ENCODE data around the gene L3MBTL4.
"Not testable (repeated sequence)": the region's sequence is repeated elsewhere in the genome, so short reads cannot be mapped to it uniquely, and the experiment has no call there.

The L3MBTL4 gene

DNA sequence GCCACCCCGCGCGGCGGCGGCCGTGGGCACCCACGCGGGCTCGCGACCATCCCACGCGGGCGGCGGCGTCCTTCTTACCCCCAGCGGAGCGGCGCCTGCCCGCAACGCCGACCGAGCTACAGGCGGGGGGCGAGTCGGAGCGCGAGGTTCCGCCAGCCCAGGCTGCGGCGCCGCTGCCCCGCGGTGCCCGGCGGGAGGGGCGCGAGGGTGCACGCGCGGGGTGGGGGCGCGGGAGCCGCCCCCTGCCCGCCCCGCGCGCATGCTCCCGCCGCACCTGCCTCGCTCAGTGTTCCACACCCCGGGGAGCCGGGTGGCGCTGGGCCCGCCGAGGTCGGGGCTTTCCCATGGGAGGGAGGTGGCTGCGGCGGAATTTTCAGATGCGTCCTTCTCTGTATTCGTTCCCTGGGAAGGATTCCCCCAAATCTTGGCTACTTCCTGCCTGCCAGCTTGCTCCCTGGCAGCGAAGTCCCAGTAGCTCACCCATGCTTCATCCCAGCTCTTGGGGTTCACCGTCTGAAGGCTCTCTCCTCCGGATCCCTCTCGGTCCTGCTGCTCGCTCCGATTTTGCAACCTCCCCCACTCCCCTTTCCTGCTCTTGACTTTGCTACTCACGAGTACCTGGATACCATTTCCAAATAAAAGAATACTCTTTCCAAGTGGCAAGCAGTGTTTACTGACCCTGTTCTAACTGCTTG, at the start of gene L3MBTL4:
L3MBTL4 (minus strand) TSS at position 189 of the 695 bp plus-strand sequence. CDS start 103,286 bp downstream, outside the sequence.
- peak within 1 kb of the TSS; percentile 52 for H3K4me3 ChIP-seq (ENCODE audit: low read depth, low read length)

DNA sequence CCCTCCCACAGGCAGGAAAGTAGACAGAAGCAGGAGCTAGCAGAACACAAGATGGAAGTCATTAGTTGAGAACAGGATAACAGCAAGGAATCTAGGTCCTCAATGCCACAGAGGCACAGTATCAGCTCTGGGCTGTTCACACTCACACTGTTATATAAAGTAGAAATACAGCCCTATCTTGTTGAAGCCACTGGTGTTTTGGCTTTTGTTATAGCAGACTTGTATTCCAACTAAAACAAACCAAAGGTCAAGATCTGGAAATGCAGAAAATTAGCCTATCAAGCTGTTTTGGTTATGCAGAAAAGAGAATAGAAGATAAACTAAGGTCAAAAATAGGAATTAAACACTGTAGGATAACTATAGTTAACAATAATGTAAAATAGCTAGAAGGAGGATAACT, 37.5 kb upstream of the L3MBTL4 start:
- H3K4me3 ChIP-seq (ENCODE audit: low read depth, low read length), result no peak overlapping the region

DNA sequence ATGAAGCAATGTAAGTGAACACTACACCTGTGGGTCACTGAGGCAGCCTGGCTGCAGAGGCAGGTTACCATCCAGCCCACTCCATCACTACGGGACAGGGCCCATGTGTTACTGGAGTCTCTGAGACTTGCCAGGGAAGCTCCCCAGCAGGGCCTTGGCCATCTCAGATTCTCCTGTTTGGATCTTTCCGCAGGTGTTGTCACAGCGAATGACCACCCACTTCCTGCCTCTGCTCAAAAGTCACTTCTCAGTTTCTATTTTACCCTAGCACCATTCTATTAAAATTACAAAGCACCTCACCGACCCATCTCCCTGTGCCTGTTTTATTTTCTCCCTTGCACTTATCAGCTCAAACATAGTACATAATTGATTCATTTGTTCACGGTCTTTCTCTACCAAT, 34.5 kb upstream of the L3MBTL4 start:
- no peak overlapping the region for H3K4me3 ChIP-seq (ENCODE audit: low read depth, low read length)

DNA sequence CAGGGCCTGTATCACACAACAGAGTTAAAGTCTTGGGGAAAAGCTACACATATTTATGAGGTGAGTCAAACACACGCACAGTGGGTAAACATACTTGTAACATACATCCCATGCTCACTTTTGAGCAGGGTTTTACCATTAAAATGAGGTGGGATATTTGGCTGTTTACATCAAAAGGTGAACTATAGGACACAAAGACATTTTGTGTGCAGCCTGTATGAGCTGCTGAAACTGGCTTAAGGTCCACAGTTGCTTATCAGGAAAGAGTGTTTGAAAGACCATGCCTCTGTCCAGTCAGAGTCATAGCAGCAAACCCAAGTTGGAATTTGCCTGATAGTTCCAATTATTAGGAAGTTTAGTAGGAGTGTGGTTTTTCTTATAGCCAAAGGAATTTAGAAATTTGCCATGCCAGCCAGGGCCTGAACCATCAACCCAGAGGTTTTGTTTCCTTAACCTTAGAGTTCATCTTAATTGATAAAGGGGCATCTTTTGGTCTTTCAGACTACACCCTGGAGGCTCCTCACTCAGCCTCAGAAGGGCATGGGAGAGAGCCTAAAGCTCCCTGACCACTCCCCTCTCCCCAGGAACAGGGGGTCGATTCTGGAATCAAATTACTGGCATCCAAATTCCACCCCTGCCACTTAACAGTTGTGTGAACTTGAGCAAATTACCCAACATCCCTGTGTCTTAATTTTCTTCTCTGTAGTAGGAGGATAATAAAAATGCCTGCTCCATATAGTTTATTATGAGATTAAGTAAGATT, 29.9 kb upstream of the L3MBTL4 start:
- no peak overlapping the region for H3K4me3 ChIP-seq (ENCODE audit: low read depth, low read length)

DNA sequence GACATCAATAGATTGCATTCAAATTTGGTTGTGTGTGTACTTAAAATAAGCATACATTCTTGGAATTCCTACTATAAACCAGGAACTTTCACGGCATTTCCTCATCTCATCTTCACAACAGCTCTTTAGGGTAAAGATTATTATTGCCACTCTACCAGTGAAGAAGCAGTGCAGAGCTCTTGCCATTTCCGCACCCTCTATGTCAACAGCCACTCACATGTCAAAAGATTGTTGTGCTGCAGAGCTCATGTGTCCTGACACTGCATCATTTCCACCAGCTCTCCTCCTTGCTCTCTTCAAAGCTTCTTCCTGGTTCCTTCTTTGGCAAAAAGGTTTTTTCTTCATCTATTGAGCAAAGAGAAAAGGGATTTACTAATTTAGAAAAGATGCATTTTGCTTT, 26.5 kb upstream of the L3MBTL4 start:
- H3K4me3 ChIP-seq (ENCODE audit: low read depth, low read length), result no peak overlapping the region

DNA sequence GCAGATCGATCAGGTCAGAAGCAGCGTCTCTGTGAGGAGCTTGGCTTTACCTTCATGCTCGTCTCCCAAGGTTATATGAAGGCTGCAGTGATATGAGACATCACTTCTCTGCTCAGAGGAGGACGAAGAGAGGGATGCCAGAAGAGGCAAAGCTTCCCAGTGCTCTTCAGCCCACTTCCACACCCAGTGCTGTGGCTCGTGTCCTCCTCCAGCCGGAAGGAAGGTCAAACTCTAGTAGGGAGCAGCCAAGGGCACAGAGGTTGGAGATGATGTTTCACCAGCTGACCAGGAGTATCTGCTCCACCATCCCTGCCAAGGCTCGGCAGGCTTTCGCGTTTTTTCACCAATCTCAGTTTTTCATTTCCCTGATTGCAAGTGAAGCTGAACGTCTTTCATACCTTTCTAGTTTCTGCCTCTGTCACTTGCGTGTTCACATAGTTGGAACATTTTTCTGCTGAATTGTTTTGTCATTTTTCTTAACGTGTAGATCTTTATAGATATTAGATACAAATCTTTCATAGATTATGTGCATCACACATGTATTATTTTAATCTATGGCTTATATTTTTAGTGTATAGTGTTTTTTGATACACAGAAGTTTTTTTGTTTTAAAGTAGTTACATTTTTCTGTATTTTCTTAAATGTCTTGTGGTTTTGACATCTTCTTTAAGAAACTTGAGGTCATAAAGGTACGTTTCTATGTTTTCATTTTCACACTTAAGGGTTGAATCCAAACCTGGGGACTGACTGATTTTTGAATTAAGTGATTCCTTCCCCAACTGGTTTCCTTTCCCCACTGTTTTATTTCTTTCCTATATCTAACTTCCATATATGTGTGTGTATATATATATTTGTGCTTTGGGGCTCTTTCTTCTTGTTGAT, 23.5 kb upstream of the L3MBTL4 start:
- H3K4me3 ChIP-seq (ENCODE audit: low read depth, low read length), result no peak overlapping the region

DNA sequence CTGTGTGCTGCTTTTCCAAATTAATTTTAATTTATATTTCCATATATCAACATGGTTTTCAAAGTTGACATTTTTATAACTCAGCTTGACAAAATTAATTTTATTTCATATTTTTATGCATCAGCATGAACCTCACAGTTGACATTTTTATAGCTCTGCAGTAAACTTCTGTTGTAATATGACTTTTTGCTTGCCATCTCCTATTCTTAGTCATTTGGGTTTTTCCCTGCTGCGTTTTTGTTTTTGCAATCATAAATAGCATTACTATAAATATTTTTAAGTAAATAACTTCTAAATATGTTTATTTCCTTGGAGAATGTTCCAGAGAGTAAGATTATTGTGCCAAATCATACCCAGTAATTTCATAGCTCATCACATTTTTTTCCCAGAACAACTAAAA, 21.0 kb upstream of the L3MBTL4 start:
- H3K4me3 ChIP-seq (ENCODE audit: low read depth, low read length), result no peak overlapping the region

DNA sequence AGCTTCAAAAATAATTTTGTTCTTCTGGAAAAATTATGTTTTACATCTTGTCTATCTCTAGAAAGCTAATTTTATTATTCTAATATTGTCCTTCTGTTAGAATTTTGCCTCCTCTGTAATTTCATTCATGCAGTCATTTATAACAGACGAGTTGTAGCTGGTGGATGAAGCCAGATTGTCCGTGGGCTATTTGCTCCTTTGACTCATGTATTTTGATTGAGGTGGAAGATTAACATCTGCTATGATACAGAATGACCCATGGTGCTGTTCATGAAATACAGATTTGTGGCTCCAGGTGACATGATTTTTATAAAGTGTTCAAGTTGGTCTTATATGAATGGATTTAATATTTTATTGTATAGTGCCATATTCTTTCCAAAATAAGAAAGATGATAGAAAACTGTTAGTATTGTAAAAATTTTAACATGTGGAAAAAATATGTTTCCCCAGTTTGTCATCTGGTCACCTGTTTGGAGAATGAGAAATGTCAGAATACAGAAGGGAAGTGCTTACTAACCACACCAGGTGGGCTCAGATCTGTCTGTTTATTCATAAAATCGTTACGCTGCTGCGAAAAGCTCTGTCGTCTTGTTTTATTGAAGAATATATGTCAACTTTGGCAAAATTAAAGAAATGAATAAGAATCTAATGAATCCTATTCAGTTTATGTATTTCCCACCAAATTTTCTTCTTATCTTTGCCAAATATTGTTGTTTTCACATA, 20.4 kb upstream of the L3MBTL4 start:
- H3K4me3 ChIP-seq (ENCODE audit: low read depth, low read length), result no peak overlapping the region

DNA sequence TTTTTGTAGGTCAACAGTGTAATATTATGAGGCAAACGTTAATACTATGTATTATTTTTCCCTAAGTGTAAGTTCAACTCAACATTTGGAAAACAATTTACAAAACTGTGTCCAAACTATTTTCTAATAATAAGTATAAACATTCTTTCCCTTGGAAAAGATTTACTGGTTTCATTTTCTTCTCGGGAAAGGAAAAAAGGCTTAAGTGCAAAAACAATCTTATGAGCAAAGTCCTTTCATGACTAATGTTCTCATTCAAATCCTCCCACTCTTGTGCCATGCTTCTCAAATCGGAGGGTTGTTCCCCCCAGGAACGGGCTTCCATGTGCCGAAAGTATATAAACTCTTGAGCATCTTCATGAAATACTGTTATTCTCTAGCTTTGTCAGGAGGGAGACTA, 19.8 kb upstream of the L3MBTL4 start:
- H3K4me3 ChIP-seq (ENCODE audit: low read depth, low read length), result no peak overlapping the region

DNA sequence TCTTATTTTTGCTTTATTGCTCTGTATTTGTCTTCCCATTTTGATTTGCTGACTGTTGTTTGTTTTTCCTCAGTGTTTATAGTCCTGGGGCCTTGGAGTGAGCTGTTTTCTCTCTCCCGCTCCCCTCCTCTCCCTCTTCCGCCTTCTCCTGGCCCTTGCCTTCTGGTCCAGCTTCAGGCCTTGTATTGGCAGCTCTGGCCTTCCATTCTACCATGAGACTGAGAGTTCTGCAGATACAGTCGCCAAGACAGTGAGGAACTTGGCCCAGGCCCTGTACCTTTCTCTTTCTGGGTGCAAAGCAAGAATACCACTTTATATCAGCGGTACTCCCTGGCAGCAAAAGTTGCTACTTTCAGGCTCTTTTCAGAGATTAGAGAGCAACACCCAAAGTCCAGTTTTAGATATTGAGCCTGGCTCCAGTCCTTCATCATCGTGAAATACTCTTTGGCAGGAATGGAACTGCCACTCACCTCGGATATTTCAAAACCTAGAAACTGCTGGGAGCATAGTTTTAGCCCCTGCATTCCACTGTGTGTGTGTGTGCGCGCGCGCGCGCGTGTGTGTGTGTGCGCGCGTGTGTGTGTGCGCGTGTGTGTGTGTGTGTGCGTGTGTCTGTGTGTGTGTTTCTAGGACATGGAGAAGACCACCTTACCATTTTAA, 17.1 kb upstream of the L3MBTL4 start:
- no peak overlapping the region for H3K4me3 ChIP-seq (ENCODE audit: low read depth, low read length)

DNA sequence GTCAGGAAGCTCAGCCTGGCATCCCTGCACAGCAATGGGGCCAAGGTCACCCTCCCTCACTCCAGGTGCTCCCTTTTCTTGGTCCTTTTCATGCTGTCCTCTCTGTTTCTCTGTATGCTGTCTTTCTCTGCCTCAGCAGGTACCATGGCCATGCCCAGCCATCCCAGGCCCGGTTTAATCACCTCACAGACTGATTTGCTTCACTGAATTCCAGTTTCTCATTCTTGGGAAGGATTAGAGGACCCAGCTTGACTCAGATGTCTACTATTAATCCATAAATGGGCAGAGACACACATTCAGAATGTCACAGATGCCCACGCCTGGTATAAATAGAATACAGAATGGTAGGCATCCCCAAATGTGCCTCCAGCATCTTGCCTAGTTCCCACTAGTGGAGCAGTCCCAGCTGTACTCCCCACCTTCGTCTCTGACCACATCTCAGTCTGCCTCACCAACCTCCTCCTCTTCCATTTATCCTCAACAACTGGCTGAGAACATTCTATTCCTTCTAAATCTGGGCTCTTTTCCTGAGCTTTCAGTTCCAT, 14.2 kb upstream of the L3MBTL4 start:
- no peak overlapping the region for H3K4me3 ChIP-seq (ENCODE audit: low read depth, low read length)

DNA sequence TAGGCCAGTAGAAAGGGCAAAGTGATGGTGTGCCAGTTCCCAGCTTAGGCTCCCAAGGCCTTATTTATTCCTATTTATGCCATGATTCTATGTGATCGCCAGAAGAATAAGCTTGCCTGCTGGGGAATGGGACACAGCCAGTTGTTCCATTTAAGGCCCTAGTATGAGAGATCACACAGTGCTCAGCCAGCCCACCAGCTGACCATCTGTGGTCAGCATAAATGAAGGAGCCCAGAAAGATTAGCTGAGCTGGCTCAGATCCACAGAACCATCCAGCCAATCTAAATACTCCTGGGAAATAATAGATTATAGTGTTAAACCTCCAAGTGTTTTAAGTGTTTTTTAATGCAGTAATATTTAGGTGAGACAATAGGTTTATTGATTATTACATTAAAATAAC, 12.6 kb upstream of the L3MBTL4 start:
- H3K4me3 ChIP-seq (ENCODE audit: low read depth, low read length), result no peak overlapping the region

DNA sequence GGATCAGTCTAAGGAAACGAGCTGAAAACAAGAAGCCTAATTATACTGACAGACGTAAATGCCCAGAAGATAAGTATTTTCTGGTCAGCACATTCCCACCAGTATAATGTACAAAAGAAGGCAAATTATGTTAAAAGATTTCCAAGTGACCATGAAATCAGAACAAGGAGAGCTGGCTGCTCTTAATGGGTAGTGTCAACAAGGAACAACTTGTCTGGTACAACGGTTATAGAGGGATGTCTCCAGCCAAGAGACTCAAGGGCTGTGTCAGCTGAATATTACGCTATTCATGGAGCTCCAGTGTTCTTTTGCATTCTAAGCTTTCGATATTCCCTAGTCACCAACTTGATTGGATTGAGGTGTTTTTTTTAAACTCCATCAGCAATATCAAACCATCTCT, 8.6 kb upstream of the L3MBTL4 start:
- H3K4me3 ChIP-seq (ENCODE audit: low read depth, low read length), result no peak overlapping the region

DNA sequence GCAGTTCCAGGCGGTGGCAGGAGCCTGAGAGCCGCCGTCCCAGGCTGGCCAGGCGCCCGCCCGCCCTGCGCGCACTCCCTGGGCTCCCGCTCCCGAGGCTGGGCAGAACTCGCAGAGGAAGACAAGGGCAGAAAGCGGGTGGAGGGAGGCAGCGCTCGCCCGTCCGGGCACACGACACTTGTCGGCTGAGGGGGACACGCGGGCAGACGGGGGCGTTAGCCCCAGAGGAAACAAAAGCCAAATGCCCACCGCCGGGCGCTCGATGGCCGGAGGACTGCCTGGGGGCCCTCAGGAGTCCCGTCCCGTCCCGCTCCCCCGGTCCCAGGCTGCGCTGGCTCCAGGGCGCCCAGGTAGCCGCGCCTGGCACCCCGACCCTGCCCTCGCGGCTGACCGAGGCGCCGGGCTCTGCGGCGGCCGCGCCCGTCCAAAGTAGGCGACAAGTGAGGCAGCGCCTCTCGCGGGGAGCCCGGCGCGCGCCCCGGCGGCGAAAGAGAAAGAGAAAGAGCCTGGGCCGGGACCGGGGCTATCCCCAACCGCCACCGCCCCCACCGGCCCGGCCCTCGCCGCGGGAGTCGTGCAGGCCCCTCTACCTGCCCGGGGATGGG, 491 bp downstream of the L3MBTL4 start:
- H3K4me3 ChIP-seq (ENCODE audit: low read depth, low read length), result peak overlapping the region; percentile 52

DNA sequence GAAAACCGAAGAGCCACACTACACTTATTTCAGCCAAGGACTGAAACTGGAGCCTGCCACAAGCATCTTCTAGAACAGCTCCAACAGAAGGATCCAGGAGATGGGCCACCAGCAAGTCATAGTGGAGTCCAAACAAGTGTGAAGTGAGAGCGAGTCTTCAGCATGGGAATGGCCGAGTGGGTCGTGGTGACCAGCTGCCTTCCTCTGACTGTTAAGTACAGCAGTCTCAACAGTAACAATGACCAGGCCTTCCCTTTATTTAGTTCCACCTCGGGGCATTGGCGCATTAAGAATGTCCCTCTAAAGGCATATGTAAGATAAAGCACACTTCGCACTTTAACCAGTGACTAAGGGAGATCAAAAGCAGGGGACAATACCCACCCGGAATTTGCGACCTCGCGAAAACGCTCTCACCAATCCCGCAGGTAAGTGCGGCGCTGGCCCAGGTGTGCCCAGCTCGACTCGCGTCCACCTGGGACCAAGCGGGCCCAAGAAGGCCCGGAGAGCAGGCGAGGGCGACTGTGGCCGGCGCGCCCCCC, 1.1 kb downstream of the L3MBTL4 start:
- H3K4me3 ChIP-seq (ENCODE audit: low read depth, low read length), result peak overlapping the region; percentile 52

DNA sequence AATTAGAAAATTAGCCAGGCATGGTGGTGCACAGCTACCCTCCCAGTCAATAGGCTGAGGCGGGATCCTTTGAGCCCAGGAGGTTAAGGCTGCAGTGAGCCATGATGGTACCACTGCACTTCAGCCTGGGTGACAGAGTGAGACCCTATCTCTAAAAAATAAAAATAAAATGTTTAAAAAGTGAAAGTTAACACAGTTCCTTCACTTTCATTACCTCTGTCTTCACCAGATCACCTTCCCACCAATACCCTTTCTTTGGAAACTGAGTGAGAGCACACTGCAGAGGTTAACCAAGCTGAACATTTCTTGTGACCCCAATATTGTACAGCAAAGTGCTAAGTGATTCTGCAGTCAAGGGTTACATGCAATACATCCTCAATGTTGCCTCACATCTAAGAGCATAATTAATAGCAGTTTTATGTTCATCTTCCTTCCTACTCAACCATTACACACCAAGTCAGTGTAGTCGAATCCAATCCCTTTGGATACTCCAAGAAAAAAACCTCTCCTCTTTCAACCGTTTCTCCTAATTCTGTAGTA, 1.7 kb downstream of the L3MBTL4 start:
- H3K4me3 ChIP-seq (ENCODE audit: low read depth, low read length), result no peak overlapping the region

DNA sequence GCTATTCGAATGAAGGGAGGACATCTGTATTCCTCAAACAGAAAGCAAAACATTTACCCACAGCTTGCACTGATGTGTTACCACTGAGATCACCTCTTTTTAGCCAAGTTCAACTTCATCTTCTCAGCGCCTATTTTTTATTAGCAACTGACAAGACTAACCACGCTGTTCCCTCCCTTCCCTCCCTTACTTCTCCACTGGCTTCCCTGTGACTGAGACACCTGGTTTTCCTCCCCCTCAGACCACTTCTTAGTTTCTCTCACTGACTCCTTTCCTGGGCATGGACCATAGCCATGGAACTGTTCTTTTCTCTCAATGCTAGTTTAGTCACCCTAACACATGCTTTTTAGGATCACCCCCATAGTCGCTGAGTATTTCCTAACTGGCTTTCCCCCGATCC, 3.3 kb downstream of the L3MBTL4 start:
- H3K4me3 ChIP-seq (ENCODE audit: low read depth, low read length), result no peak overlapping the region

DNA sequence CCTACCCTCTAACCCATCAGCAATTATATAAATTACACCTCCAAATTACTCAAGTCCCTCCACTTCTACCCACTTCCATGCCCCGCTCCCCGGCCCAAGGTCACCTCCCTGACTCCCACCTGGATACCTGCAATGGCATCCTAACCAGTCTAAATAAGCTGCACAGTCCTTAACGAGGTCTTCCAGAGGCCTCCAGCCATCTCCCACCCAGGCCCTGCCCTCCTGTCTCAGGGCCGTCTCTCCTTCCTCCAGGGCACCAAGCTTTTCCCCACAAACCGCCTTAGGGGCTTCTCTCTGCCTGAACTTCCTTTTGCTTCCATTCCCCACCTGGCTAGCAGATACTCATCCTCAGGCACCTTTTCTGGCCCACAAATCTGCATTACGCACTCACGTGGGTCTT, 4.8 kb downstream of the L3MBTL4 start:
- H3K4me3 ChIP-seq (ENCODE audit: low read depth, low read length), result no peak overlapping the region

DNA sequence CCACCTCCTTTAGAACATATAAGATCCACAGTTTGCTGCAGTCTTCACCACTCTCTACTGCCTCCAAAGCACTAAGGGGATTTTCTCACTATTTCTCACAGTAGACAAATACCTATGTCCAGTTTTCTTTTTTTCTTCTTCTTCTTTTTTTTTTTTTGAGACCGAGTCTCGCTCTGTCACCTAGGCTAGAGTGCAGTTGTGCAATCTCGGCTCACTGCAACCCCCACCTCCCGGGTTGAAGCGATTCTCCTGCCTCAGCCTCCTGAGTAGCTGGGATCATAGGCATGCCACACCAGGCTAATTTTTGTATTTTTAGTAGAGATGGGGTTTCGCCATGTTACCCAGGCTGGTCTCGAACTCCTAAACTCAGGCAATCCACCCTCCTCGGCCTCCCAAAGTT, 6.2 kb downstream of the L3MBTL4 start:
- not testable (repeated sequence) for H3K4me3 ChIP-seq (ENCODE audit: low read depth, low read length)

Data from iPS-11a (cell line).